ENCODE results near the gene LRRC15. TPM values are rescaled to one million over a fixed set of nuclear protein-coding genes. Genes with fewer than 3 reads are reported as not detected.

LRRC15 gene
- total RNA-seq, 4 donors from 2014 or later, result 0.13 to 0.66 (median 0.34) TPM; not detected in 1

- no peak within 1 kb of the TSS for H3K4me3 ChIP-seq
- no peaks in the 10 kb centered on the region for H3K4me1 ChIP-seq
- 91% methylated on average over 19 of the region's 24 CpGs for WGBS
- H3K9me3 ChIP-seq, result no peaks in the 10 kb centered on the region
- no peak for DNase-seq (ENCODE audit: extremely low spot score)
- TF ChIP-seq, protein P1, sequence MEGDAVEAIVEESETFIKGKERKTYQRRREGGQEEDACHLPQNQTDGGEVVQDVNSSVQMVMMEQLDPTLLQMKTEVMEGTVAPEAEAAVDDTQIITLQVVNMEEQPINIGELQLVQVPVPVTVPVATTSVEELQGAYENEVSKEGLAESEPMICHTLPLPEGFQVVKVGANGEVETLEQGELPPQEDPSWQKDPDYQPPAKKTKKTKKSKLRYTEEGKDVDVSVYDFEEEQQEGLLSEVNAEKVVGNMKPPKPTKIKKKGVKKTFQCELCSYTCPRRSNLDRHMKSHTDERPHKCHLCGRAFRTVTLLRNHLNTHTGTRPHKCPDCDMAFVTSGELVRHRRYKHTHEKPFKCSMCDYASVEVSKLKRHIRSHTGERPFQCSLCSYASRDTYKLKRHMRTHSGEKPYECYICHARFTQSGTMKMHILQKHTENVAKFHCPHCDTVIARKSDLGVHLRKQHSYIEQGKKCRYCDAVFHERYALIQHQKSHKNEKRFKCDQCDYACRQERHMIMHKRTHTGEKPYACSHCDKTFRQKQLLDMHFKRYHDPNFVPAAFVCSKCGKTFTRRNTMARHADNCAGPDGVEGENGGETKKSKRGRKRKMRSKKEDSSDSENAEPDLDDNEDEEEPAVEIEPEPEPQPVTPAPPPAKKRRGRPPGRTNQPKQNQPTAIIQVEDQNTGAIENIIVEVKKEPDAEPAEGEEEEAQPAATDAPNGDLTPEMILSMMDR (IDR thresholded peaks at IDR 0.05), result no peak
- TF ChIP-seq POLR2AphosphoS5 (IDR thresholded peaks at IDR 0.05), result no peak
- no peak for TF ChIP-seq EP300 (IDR thresholded peaks at IDR 0.05)
- no peak for TF ChIP-seq POLR2A (IDR thresholded peaks at IDR 0.05; ENCODE audit: low read depth)
- H3K27me3 ChIP-seq, result no peaks in the 10 kb centered on the region
- H3K36me3 ChIP-seq, result no peaks in the 10 kb centered on the region
- intact Hi-C loops (cut with DNase I), result no loop called here
- H3K27ac ChIP-seq (replicated peaks in 1 of 4), result no peak within 1 kb of the TSS
Measured at GRCh38 chr3:194351080-194351672, 18.4 kb downstream of the LRRC15 start, which contains the start of gene CPN2. CPN2 (minus strand) TSS chr3:194351328; CDS start chr3:194342702, 8,626 bp downstream.

- no peak overlapping the region for H3K4me3 ChIP-seq
- H3K36me3 ChIP-seq, result no peaks in the 10 kb centered on the region
- intact Hi-C loops (cut with DNase I), result no loop called here
- no peaks in the 10 kb centered on the region for H3K27me3 ChIP-seq
- no peak for DNase-seq (ENCODE audit: extremely low spot score)
- no peak for TF ChIP-seq POLR2AphosphoS5 (IDR thresholded peaks at IDR 0.05)
- TF ChIP-seq, protein P1 (IDR thresholded peaks at IDR 0.05), result no peak
- no peak for TF ChIP-seq POLR2A (IDR thresholded peaks at IDR 0.05; ENCODE audit: low read depth)
- no peak for TF ChIP-seq EP300 (IDR thresholded peaks at IDR 0.05)
- H3K27ac ChIP-seq (replicated peaks in 1 of 4), result no peak overlapping the region
- H3K9me3 ChIP-seq, result no peaks in the 10 kb centered on the region
- no peaks in the 10 kb centered on the region for H3K4me1 ChIP-seq
- 85% methylated on average over 3 of the region's 3 CpGs for WGBS
Measured at GRCh38 chr3:194350726-194351071, 18.8 kb downstream of the LRRC15 start.

DNA sequence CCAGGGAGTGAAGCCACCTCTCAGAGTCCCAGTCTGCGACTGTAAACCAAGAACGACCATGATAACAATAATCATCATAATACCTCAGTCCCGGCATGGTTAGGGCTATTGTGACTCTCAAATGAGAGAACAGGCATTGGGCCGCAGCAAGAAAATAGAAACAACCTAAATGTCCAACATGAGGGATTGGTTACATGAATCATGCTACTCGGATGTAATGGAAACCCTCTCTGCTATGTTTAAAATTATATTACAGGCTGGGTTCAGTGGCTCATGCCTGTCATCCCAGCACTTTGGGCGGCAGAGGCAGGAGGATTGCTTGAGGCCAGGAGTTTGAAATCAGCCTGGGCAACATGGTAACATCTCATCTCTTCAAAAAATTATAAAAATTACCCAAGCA lies 21.2 kb downstream of the LRRC15 start:
- H3K27me3 ChIP-seq, result peaks cover 0 to 8% (median 0%) of the 10 kb centered on the region in 4 donors
- H3K4me1 ChIP-seq, result no peaks in the 10 kb centered on the region
- 75% methylated on average over 4 of the region's 6 CpGs for WGBS
- intact Hi-C loops (cut with DNase I), result loop anchor here (10.0 kb wide), 1 partner anchor 684 kb away; no protein-coding TSS in a partner anchor
- no peaks in the 10 kb centered on the region for H3K36me3 ChIP-seq
- TF ChIP-seq POLR2AphosphoS5 (IDR thresholded peaks at IDR 0.05), result no peak
- TF ChIP-seq EP300 (IDR thresholded peaks at IDR 0.05), result no peak
- TF ChIP-seq, protein P1 (IDR thresholded peaks at IDR 0.05), result no peak
- TF ChIP-seq POLR2A (IDR thresholded peaks at IDR 0.05; ENCODE audit: low read depth), result no peak
- no peak for DNase-seq (ENCODE audit: extremely low spot score)
- no peak overlapping the region for H3K27ac ChIP-seq (replicated peaks in 1 of 4)
- H3K4me3 ChIP-seq, result no peak overlapping the region
- H3K9me3 ChIP-seq, result no peaks in the 10 kb centered on the region

- 88% methylated on average over 2 of the region's 5 CpGs for WGBS
- TF ChIP-seq POLR2A (IDR thresholded peaks at IDR 0.05; ENCODE audit: low read depth) (no peak), POLR2AphosphoS5 (IDR thresholded peaks at IDR 0.05) (no peak), EP300 (IDR thresholded peaks at IDR 0.05) (no peak)
- TF ChIP-seq, protein P1 (IDR thresholded peaks at IDR 0.05), result no peak
- Histone ChIP-seq H3K27ac (replicated peaks in 1 of 4) (no peak overlapping the region), H3K4me1 (no peaks in the 10 kb centered on the region), H3K27me3 (peaks cover 0 to 15% (median 0%) of the 10 kb centered on the region in 4 donors), H3K36me3 (no peaks in the 10 kb centered on the region), H3K9me3 (no peaks in the 10 kb centered on the region), H3K4me3 (no peak overlapping the region)
- no peak for DNase-seq (ENCODE audit: extremely low spot score)
- intact Hi-C loops (cut with DNase I), result loop anchor here (10.0 kb wide), 1 partner anchor 682 kb away; no protein-coding TSS in a partner anchor
Measured at GRCh38 chr3:194346621-194347020, 22.9 kb downstream of the LRRC15 start.
